ENCODE data around the gene CPA4.

CPA4 gene

GRCh38 chr7:130302649-130303048 is 9.7 kb downstream of the CPA4 start:
- no peak for DNase-seq

GRCh38 chr7:130303127-130303526 is 10.2 kb downstream of the CPA4 start:
- no peak for DNase-seq

GRCh38 chr7:130303551-130303950 is 10.6 kb downstream of the CPA4 start:
- DNase-seq = no peak

- no peak for DNase-seq
These were observed 11.0 kb downstream of the CPA4 start for GRCh38 chr7:130303982-130304381.

- DNase-seq = no peak
These were observed 11.9 kb downstream of the CPA4 start for GRCh38 chr7:130304878-130305277.

- no peak for DNase-seq
These were observed 12.6 kb downstream of the CPA4 start for GRCh38 chr7:130305433-130306042.

- DNase-seq = no peak
These were observed 17.0 kb downstream of the CPA4 start for GRCh38 chr7:130309986-130310385.

- DNase-seq = no peak
These were observed 21.3 kb downstream of the CPA4 start for GRCh38 chr7:130314305-130314704.

GRCh38 chr7:130319541-130319940 is 26.6 kb downstream of the CPA4 start:
- no peak for DNase-seq

- peak; percentile 39 for DNase-seq
These were observed 28.7 kb downstream of the CPA4 start for GRCh38 chr7:130321542-130322229.

- DNase-seq = no peak
These were observed 29.7 kb downstream of the CPA4 start for GRCh38 chr7:130322615-130323014.

GRCh38 chr7:130324306-130324943 is 31.5 kb downstream of the CPA4 start:
- DNase-seq = no peak

- no peak for DNase-seq
These were observed 36.7 kb downstream of the CPA4 start for GRCh38 chr7:130329681-130330080.

- no peak for DNase-seq
These were observed 39.5 kb downstream of the CPA4 start for GRCh38 chr7:130332259-130333053.

GRCh38 chr7:130333832-130334231 is 40.9 kb downstream of the CPA4 start:
- no peak for DNase-seq

GRCh38 chr7:130334274-130334673 is 41.3 kb downstream of the CPA4 start:
- DNase-seq = peak; percentile 32

- DNase-seq = no peak
These were observed 44.5 kb downstream of the CPA4 start for GRCh38 chr7:130337410-130337971.

- DNase-seq = no peak
These were observed 45.3 kb downstream of the CPA4 start for GRCh38 chr7:130338233-130338632.

- no peak for DNase-seq
These were observed 48.9 kb downstream of the CPA4 start for GRCh38 chr7:130341882-130342281.

GRCh38 chr7:130342701-130343380 is 49.9 kb downstream of the CPA4 start:
- no peak for DNase-seq

- no peak for DNase-seq
These were observed 51.4 kb downstream of the CPA4 start, which contains the start of gene CPA5 for GRCh38 chr7:130344271-130344866. TSS of gene CPA5 (plus strand) at chr7:130344816. CDS start at chr7:130346486, 1,670 bp downstream.

- no peak for DNase-seq
These were observed 52.2 kb downstream of the CPA4 start for GRCh38 chr7:130345136-130345535.

Data from fibroblast of skin of scalp (primary cell).